MM.1S (cell line): ENCODE results near the gene STK39.

Source experiments
- DNase-seq: peaks from one replicate; pipeline ENCODE4 v3.0.0-alpha.2; 2015
- H2AFZ ChIP-seq: fragments of 300-600 bp; sonication (generic); 2 replicates; pipeline ENCODE4 v1.6.0; 2016; ENCODE audit warnings: antibody characterized with exemption, low read length
- H3F3A ChIP-seq: fragments of 300-600 bp; sonication (generic); 2 replicates; pipeline ENCODE4 v1.6.1; 2016; ENCODE audit warnings: mild to moderate bottlenecking, antibody characterized with exemption, low read length, moderate library complexity, mixed read lengths; ENCODE audit not compliant: insufficient read depth
- H3K27ac ChIP-seq: fragments of 300-600 bp; sonication (generic); 2 replicates; pipeline ENCODE4 v1.5.1; 2016; ENCODE audit warnings: mild to moderate bottlenecking, low read length
- H3K27me3 ChIP-seq: fragments of 300-600 bp; sonication (generic); replicated peaks from 2 replicates; pipeline ENCODE4 v1.6.0; 2016; ENCODE audit warnings: low read length; ENCODE audit not compliant: insufficient read depth
- H3K36me3 ChIP-seq: fragments of 300-600 bp; sonication (generic); replicated peaks from 2 replicates; pipeline ENCODE4 v1.6.1; 2016; ENCODE audit warnings: mild to moderate bottlenecking, low read length, mixed read lengths; ENCODE audit not compliant: insufficient read depth
- H3K4me1 ChIP-seq: fragments of 300-600 bp; sonication (generic); 2 replicates; pipeline ENCODE4 v1.6.1; 2016; ENCODE audit warnings: low read length, mixed read lengths
- H3K4me2 ChIP-seq: fragments of 300-600 bp; sonication (generic); 2 replicates; pipeline ENCODE4 v1.6.0; 2016; ENCODE audit warnings: low read depth, low read length
- H3K4me3 ChIP-seq: fragments of 300-600 bp; sonication (generic); 2 replicates; pipeline ENCODE4 v1.5.1; 2016; ENCODE audit warnings: low read length, mixed read lengths
- H3K79me2 ChIP-seq: fragments of 300-600 bp; sonication (generic); 2 replicates; pipeline ENCODE4 v1.6.1; 2016; ENCODE audit warnings: mixed run types, low read length, mixed read lengths
- H3K9ac ChIP-seq: fragments of 300-600 bp; sonication (generic); 2 replicates; pipeline ENCODE4 v1.6.1; 2016; ENCODE audit warnings: low read length, mixed read lengths
- H3K9me2 ChIP-seq: fragments of 300-600 bp; sonication (generic); replicated peaks from 2 replicates; pipeline ENCODE4 v1.6.1; 2016; ENCODE audit warnings: mild to moderate bottlenecking, low read length, mixed read lengths; ENCODE audit not compliant: insufficient read depth
- H3K9me3 ChIP-seq: fragments of 300-600 bp; sonication (generic); replicated peaks from 2 replicates; pipeline ENCODE4 v1.6.1; 2016; ENCODE audit warnings: mild to moderate bottlenecking, low read length, mixed read lengths; ENCODE audit not compliant: insufficient read depth
- H4K20me1 ChIP-seq: fragments of 300-600 bp; sonication (generic); 2 replicates; pipeline ENCODE4 v1.6.1; 2016; ENCODE audit warnings: mild to moderate bottlenecking, low read length, moderate library complexity, mixed read lengths; ENCODE audit not compliant: insufficient read depth
- CTCF ChIP-seq: fragments of 300-600 bp; sonication (generic); IDR thresholded peaks from 2 replicates; pipeline ENCODE4 v1.5.1; 2016; ENCODE audit warnings: antibody characterized with exemption, low read length, mixed read lengths
- EZH2 ChIP-seq: fragments of 300-600 bp; sonication (generic); optimal IDR thresholded peaks from 2 replicates; pipeline ENCODE3; 2017; ENCODE audit warnings: low read depth, mild to moderate bottlenecking, antibody characterized with exemption, low read length, mixed read lengths
- EZH2phosphoT487 ChIP-seq: fragments of 300-600 bp; sonication (generic); IDR thresholded peaks from 2 replicates; pipeline ENCODE4 v1.6.1; 2018; ENCODE audit warnings: antibody characterized with exemption, low read length

STK39 gene

GRCh38 chr2:168203762-168204693 lies 43.4 kb downstream of the STK39 start:
- Histone ChIP-seq H3K79me2 (no peaks in the 10 kb centered on the region), H3K27ac (no peak overlapping the region), H3K4me3 (no peak overlapping the region), H3K9me2 (no peaks in the 10 kb centered on the region), H3K4me1 (no peaks in the 10 kb centered on the region), H3K36me3 (no peaks in the 10 kb centered on the region), H3K9ac (no peak overlapping the region), H2AFZ (no peak overlapping the region), H3F3A (no peaks in the 10 kb centered on the region), H3K9me3 (no peaks in the 10 kb centered on the region), H3K4me2 (no peak overlapping the region), H3K27me3 (no peaks in the 10 kb centered on the region), H4K20me1 (no peaks in the 10 kb centered on the region)
- TF ChIP-seq EZH2phosphoT487 (no peak), EZH2 (no peak), CTCF (no peak)
- DNase-seq: no peak

DNA sequence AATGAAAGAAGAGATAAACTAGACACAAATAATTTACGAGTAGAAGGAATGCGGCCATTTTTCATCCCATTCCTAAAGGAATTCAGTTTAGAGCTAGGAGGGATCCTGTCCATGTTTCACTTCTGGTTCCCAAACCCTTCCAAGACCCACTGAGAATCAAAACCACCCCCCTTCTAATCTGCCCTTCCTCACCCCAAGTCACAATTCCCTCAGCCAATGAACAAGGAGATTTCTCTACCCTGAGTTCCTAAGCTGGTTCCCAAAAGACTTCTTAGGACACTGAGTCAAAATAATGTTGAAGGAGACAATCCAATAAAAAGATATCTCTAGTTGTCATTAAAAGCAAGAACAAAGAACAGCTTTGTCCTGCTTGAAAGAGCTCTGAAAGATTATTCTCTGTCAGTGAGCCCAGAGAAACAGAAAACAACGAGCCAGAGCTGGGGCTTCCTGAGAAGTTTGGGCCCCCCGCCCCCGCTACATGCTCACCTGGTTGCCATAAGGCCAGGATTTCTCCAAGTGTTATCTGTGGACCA lies 45.7 kb downstream of the STK39 start:
- Histone ChIP-seq H3K9ac (no peak overlapping the region), H3K4me3 (no peak overlapping the region), H3K9me3 (no peaks in the 10 kb centered on the region), H3K27ac (no peak overlapping the region), H3F3A (no peaks in the 10 kb centered on the region), H2AFZ (no peak overlapping the region), H3K36me3 (no peaks in the 10 kb centered on the region), H3K9me2 (no peaks in the 10 kb centered on the region), H3K27me3 (no peaks in the 10 kb centered on the region), H3K4me2 (no peak overlapping the region), H4K20me1 (no peaks in the 10 kb centered on the region), H3K4me1 (no peaks in the 10 kb centered on the region), H3K79me2 (no peaks in the 10 kb centered on the region)
- DNase-seq: no peak
- TF ChIP-seq CTCF (no peak), EZH2phosphoT487 (no peak), EZH2 (no peak)

GRCh38 chr2:168200930-168201583 lies 46.3 kb downstream of the STK39 start:
- no peak overlapping the region for H3K9ac ChIP-seq
- H3K9me3 ChIP-seq: no peaks in the 10 kb centered on the region
- H3K27ac ChIP-seq: no peak overlapping the region
- no peaks in the 10 kb centered on the region for H4K20me1 ChIP-seq
- H3K4me2 ChIP-seq: no peak overlapping the region
- DNase-seq: no peak
- H3K79me2 ChIP-seq: no peaks in the 10 kb centered on the region
- no peaks in the 10 kb centered on the region for H3F3A ChIP-seq
- no peaks in the 10 kb centered on the region for H3K36me3 ChIP-seq
- H3K27me3 ChIP-seq: no peaks in the 10 kb centered on the region
- no peak overlapping the region for H3K4me3 ChIP-seq
- TF ChIP-seq EZH2phosphoT487: no peak
- no peak overlapping the region for H2AFZ ChIP-seq
- no peaks in the 10 kb centered on the region for H3K4me1 ChIP-seq
- no peaks in the 10 kb centered on the region for H3K9me2 ChIP-seq
